Sigmoid colon (tissue), 4 donors: ENCODE data around the gene SYT15B.
"Not testable (repeated sequence)": the region's sequence is repeated elsewhere in the genome, so short reads cannot be mapped to it uniquely, and the experiment has no call there.

Source experiments
- EP300 ChIP-seq, 4 donors: sonication (generic); formaldehyde crosslinking; IDR thresholded peaks; one replicate each; pipeline ENCODE4 v1.6.1; 2017; ENCODE audit warnings: antibody characterized with exemption in 4 of 4
- POLR2A ChIP-seq, 2 donors: fragments of 450-650 bp; IDR thresholded peaks; one replicate each; pipeline ENCODE4 v1.6.1; 2016; ENCODE audit warnings: antibody characterized with exemption in 2 of 2, mild to moderate bottlenecking in 2 of 2, moderate library complexity in 2 of 2
- POLR2AphosphoS5 ChIP-seq, 4 donors: sonication (generic); formaldehyde crosslinking; IDR thresholded peaks; one replicate each; pipeline ENCODE4 v1.6.1; 2017; ENCODE audit warnings: antibody characterized with exemption in 4 of 4
- TF ChIP-seq, protein P1 (sequence below), 4 experiments: fragments of 450-650 bp in 3 of 4; fragments of 200-600 bp in 1 of 4; IDR thresholded peaks; one replicate each; pipeline ENCODE4 v1.5.1; 2016 to 2019; ENCODE audit warnings: antibody characterized with exemption in 4 of 4, mild to moderate bottlenecking in 3 of 4, moderate library complexity in 2 of 4

DNA sequence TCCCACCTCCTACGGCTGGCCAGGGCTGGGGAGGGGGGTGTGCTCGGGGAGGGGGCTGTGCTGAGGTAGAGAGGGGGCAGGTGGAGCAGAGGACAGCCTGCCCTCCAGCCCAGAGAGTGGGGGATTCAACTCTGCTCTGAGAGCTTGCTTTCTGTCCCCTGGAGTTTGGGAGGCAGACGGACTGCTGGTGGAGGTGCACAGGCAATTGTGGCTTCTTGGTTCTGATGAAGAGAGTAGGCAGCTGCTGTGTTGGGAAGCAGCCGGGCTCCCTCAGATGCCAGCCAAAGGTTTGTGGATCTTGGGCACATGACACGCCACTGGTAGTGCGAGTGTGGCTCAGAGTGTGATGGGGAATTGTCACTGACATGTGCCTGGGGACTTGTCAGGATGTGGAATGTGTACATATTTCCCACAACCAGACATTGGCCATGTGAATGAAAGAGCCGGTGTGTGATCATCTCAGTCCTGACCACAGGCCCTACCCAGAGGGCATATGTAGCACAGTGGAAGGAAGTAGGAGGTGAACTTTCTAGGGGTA, 5.3 kb upstream of the SYT15B start:
- TF ChIP-seq, protein P1, sequence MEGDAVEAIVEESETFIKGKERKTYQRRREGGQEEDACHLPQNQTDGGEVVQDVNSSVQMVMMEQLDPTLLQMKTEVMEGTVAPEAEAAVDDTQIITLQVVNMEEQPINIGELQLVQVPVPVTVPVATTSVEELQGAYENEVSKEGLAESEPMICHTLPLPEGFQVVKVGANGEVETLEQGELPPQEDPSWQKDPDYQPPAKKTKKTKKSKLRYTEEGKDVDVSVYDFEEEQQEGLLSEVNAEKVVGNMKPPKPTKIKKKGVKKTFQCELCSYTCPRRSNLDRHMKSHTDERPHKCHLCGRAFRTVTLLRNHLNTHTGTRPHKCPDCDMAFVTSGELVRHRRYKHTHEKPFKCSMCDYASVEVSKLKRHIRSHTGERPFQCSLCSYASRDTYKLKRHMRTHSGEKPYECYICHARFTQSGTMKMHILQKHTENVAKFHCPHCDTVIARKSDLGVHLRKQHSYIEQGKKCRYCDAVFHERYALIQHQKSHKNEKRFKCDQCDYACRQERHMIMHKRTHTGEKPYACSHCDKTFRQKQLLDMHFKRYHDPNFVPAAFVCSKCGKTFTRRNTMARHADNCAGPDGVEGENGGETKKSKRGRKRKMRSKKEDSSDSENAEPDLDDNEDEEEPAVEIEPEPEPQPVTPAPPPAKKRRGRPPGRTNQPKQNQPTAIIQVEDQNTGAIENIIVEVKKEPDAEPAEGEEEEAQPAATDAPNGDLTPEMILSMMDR (IDR thresholded peaks at IDR 0.05): not testable (repeated sequence)
- not testable (repeated sequence) for TF ChIP-seq POLR2A, POLR2AphosphoS5, EP300 (IDR thresholded peaks at IDR 0.05)
